IgD-negative memory B cell (primary cell): ENCODE data around the gene GABRG3. TPM values are rescaled to one million over a fixed set of nuclear protein-coding genes. Genes with fewer than 3 reads are reported as not detected.

Experiments
- H3K27ac Mint-ChIP-seq, 3 donors: one replicate each; pipeline ENCODE4 v1.8.0; 2020 to 2022; ENCODE audit warnings: mild to moderate bottlenecking in 3 of 3, mixed read lengths in 3 of 3, moderate library complexity in 1 of 3
- H3K27me3 Mint-ChIP-seq: one replicate; pipeline ENCODE4 v1.8.0; 2021; ENCODE audit warnings: mixed read lengths
- H3K36me3 Mint-ChIP-seq: one replicate; pipeline ENCODE4 v1.8.0; 2020; ENCODE audit warnings: mild to moderate bottlenecking, mixed read lengths
- H3K4me1 Mint-ChIP-seq, 3 donors: one replicate each; pipeline ENCODE4 v1.8.0; 2020 to 2022; ENCODE audit warnings: mixed read lengths in 3 of 3, mild to moderate bottlenecking in 1 of 3
- H3K4me3 Mint-ChIP-seq, 4 donors: one replicate each; pipeline ENCODE4 v1.8.0; 2020 to 2022; ENCODE audit warnings: mild to moderate bottlenecking in 4 of 4, mixed read lengths in 4 of 4, moderate library complexity in 3 of 4
- H3K9me3 Mint-ChIP-seq, 3 donors: one replicate each; pipeline ENCODE4 v1.8.0; 2020 to 2021; ENCODE audit warnings: mixed read lengths in 3 of 3, mild to moderate bottlenecking in 1 of 3
- polyA plus RNA-seq: library from polyadenylated mRNA; unstranded; fragments of 300-500 nt; fragmentation: Illumina TruSeq; gene quantifications from one replicate; pipeline ENCODE4 v1.2.3, GENCODE V29; 2021

Gene GABRG3
- polyA plus RNA-seq, 1 donor from 2014 or later, result not detected

- Mint-ChIP-seq H3K36me3 (no peaks in the 10 kb centered on the region), H3K27me3 (no peaks in the 10 kb centered on the region), H3K4me3 (no peak overlapping the region), H3K9me3 (peaks cover 0 to 11% (median 9%) of the 10 kb centered on the region in 3 donors), H3K4me1 (no peaks in the 10 kb centered on the region), H3K27ac (no peak overlapping the region)
Measured at GRCh38 chr15:27036210-27036609, 65.2 kb downstream of the GABRG3 start.

- Mint-ChIP-seq H3K9me3 (peaks cover 0 to 9% (median 4%) of the 10 kb centered on the region in 3 donors), H3K27ac (no peak overlapping the region), H3K4me3 (no peak overlapping the region), H3K36me3 (no peaks in the 10 kb centered on the region), H3K27me3 (no peaks in the 10 kb centered on the region), H3K4me1 (no peaks in the 10 kb centered on the region)
Measured at GRCh38 chr15:27037501-27037900, 66.5 kb downstream of the GABRG3 start.

- Mint-ChIP-seq H3K4me1 (no peaks in the 10 kb centered on the region), H3K27me3 (no peaks in the 10 kb centered on the region), H3K27ac (no peak overlapping the region), H3K9me3 (peaks cover 0 to 9% (median 4%) of the 10 kb centered on the region in 3 donors), H3K36me3 (no peaks in the 10 kb centered on the region), H3K4me3 (no peak overlapping the region)
Measured at GRCh38 chr15:27039152-27039551, 68.2 kb downstream of the GABRG3 start.

- Mint-ChIP-seq H3K27me3 (no peaks in the 10 kb centered on the region), H3K27ac (no peak overlapping the region), H3K9me3 (peaks cover 4 to 6% (median 4%) of the 10 kb centered on the region in 3 donors), H3K4me1 (no peaks in the 10 kb centered on the region), H3K4me3 (no peak overlapping the region), H3K36me3 (no peaks in the 10 kb centered on the region)
Measured at GRCh38 chr15:27042230-27042629, 71.2 kb downstream of the GABRG3 start.

GRCh38 chr15:27042646-27043045, 71.7 kb downstream of the GABRG3 start:
- Mint-ChIP-seq H3K27ac (no peak overlapping the region), H3K4me1 (no peaks in the 10 kb centered on the region), H3K27me3 (no peaks in the 10 kb centered on the region), H3K4me3 (no peak overlapping the region), H3K36me3 (no peaks in the 10 kb centered on the region), H3K9me3 (peaks cover 4 to 6% (median 4%) of the 10 kb centered on the region in 3 donors)

- H3K9me3 Mint-ChIP-seq, result peaks cover 4 to 6% (median 4%) of the 10 kb centered on the region in 3 donors
- H3K27me3 Mint-ChIP-seq, result no peaks in the 10 kb centered on the region
- H3K36me3 Mint-ChIP-seq, result no peaks in the 10 kb centered on the region
- no peak overlapping the region for H3K4me3 Mint-ChIP-seq
- no peaks in the 10 kb centered on the region for H3K4me1 Mint-ChIP-seq
- H3K27ac Mint-ChIP-seq, result no peak overlapping the region
Measured at GRCh38 chr15:27043770-27044169, 72.8 kb downstream of the GABRG3 start.

GRCh38 chr15:27045796-27046195, 74.8 kb downstream of the GABRG3 start:
- Mint-ChIP-seq H3K4me3 (no peak overlapping the region), H3K27me3 (no peaks in the 10 kb centered on the region), H3K36me3 (no peaks in the 10 kb centered on the region), H3K9me3 (peaks cover 0 to 6% (median 4%) of the 10 kb centered on the region in 3 donors), H3K27ac (no peak overlapping the region), H3K4me1 (no peaks in the 10 kb centered on the region)

GRCh38 chr15:27046880-27047279, 75.9 kb downstream of the GABRG3 start:
- H3K4me3 Mint-ChIP-seq, result no peak overlapping the region
- H3K36me3 Mint-ChIP-seq, result no peaks in the 10 kb centered on the region
- H3K27me3 Mint-ChIP-seq, result no peaks in the 10 kb centered on the region
- no peak overlapping the region for H3K27ac Mint-ChIP-seq
- H3K9me3 Mint-ChIP-seq, result peaks cover 0 to 4% (median 2%) of the 10 kb centered on the region in 3 donors
- no peaks in the 10 kb centered on the region for H3K4me1 Mint-ChIP-seq

- Mint-ChIP-seq H3K4me1 (no peaks in the 10 kb centered on the region), H3K4me3 (no peak overlapping the region), H3K9me3 (peaks cover 0 to 4% (median 3%) of the 10 kb centered on the region in 3 donors), H3K36me3 (no peaks in the 10 kb centered on the region), H3K27me3 (no peaks in the 10 kb centered on the region), H3K27ac (no peak overlapping the region)
Measured at GRCh38 chr15:27050163-27050562, 79.2 kb downstream of the GABRG3 start.

GRCh38 chr15:27054426-27054825, 83.4 kb downstream of the GABRG3 start:
- Mint-ChIP-seq H3K4me1 (no peaks in the 10 kb centered on the region), H3K27ac (no peak overlapping the region), H3K27me3 (no peaks in the 10 kb centered on the region), H3K4me3 (no peak overlapping the region), H3K36me3 (no peaks in the 10 kb centered on the region), H3K9me3 (peaks cover 0 to 1% (median under 1%) of the 10 kb centered on the region in 3 donors)

- Mint-ChIP-seq H3K27me3 (no peaks in the 10 kb centered on the region), H3K9me3 (peaks cover 1 to 3% (median 2%) of the 10 kb centered on the region in 3 donors), H3K4me3 (no peak overlapping the region), H3K36me3 (no peaks in the 10 kb centered on the region), H3K4me1 (no peaks in the 10 kb centered on the region), H3K27ac (no peak overlapping the region)
Measured at GRCh38 chr15:27057904-27058645, 87.1 kb downstream of the GABRG3 start.

GRCh38 chr15:27058939-27059338, 88.0 kb downstream of the GABRG3 start:
- H3K36me3 Mint-ChIP-seq, result no peaks in the 10 kb centered on the region
- no peaks in the 10 kb centered on the region for H3K4me1 Mint-ChIP-seq
- peaks cover 1 to 4% (median 3%) of the 10 kb centered on the region in 3 donors for H3K9me3 Mint-ChIP-seq
- no peak overlapping the region for H3K27ac Mint-ChIP-seq
- H3K4me3 Mint-ChIP-seq, result no peak overlapping the region
- no peaks in the 10 kb centered on the region for H3K27me3 Mint-ChIP-seq

- H3K27ac Mint-ChIP-seq, result no peak overlapping the region
- H3K36me3 Mint-ChIP-seq, result no peaks in the 10 kb centered on the region
- H3K9me3 Mint-ChIP-seq, result peaks cover 1 to 4% (median 3%) of the 10 kb centered on the region in 3 donors
- no peak overlapping the region for H3K4me3 Mint-ChIP-seq
- no peaks in the 10 kb centered on the region for H3K4me1 Mint-ChIP-seq
- H3K27me3 Mint-ChIP-seq, result no peaks in the 10 kb centered on the region
Measured at GRCh38 chr15:27059610-27060202, 88.7 kb downstream of the GABRG3 start.

GRCh38 chr15:27061739-27062138, 90.8 kb downstream of the GABRG3 start:
- Mint-ChIP-seq H3K27me3 (no peaks in the 10 kb centered on the region), H3K4me1 (no peaks in the 10 kb centered on the region), H3K27ac (no peak overlapping the region), H3K4me3 (no peak overlapping the region), H3K9me3 (peaks cover 1 to 4% (median 3%) of the 10 kb centered on the region in 3 donors), H3K36me3 (no peaks in the 10 kb centered on the region)

- Mint-ChIP-seq H3K27ac (no peak overlapping the region), H3K9me3 (peaks cover 1 to 9% (median 7%) of the 10 kb centered on the region in 3 donors), H3K27me3 (no peaks in the 10 kb centered on the region), H3K36me3 (no peaks in the 10 kb centered on the region), H3K4me1 (no peaks in the 10 kb centered on the region), H3K4me3 (no peak overlapping the region)
Measured at GRCh38 chr15:27062951-27063350, 92.0 kb downstream of the GABRG3 start.

- H3K27ac Mint-ChIP-seq, result no peak overlapping the region
- H3K4me1 Mint-ChIP-seq, result no peaks in the 10 kb centered on the region
- no peaks in the 10 kb centered on the region for H3K27me3 Mint-ChIP-seq
- H3K36me3 Mint-ChIP-seq, result no peaks in the 10 kb centered on the region
- peaks cover 1 to 14% (median 10%) of the 10 kb centered on the region in 3 donors for H3K9me3 Mint-ChIP-seq
- no peak overlapping the region for H3K4me3 Mint-ChIP-seq
Measured at GRCh38 chr15:27064080-27064479, 93.1 kb downstream of the GABRG3 start.
